Keratinocyte (primary cell): ENCODE results near the gene TGIF1. TPM values are rescaled to one million over a fixed set of nuclear protein-coding genes. Genes with fewer than 3 reads are reported as not detected.
"Not testable (repeated sequence)": the region's sequence is repeated elsewhere in the genome, so short reads cannot be mapped to it uniquely, and the experiment has no call there.

Experiments used
- DNase-seq: peaks from one replicate; pipeline ENCODE4 v3.0.0-alpha.2; 2011; ENCODE audit warnings: low read depth, missing footprints, low spot score
- FAIRE-seq: peaks from 2 replicates; lab custom pipeline; 2011; peaks lifted over from hg19 to GRCh38; lab: Jason Lieb, UNC
- H2AFZ ChIP-seq: 2 replicates; pipeline ENCODE4 v1.6.0; 2012; ENCODE audit warnings: low read length, control low read depth, inconsistent platforms; ENCODE audit not compliant: control insufficient read depth
- H3K27ac ChIP-seq: 2 replicates; pipeline ENCODE4 v1.5.1; 2011; ENCODE audit warnings: low read length; ENCODE audit not compliant: control insufficient read depth, insufficient read depth
- H3K27me3 ChIP-seq: 3 replicates; pipeline ENCODE4 v1.6.0; 2011; ENCODE audit warnings: low read length; ENCODE audit not compliant: control insufficient read depth, insufficient read depth; ENCODE audit errors: extremely low read depth
- H3K36me3 ChIP-seq, 2 experiments: 2 replicates in 1 of 2; 3 replicates in 1 of 2; pipeline ENCODE4 v1.5.1; 2011; ENCODE audit warnings: low read length in 2 of 2, mild to moderate bottlenecking in 1 of 2; ENCODE audit not compliant: control insufficient read depth in 2 of 2, insufficient read depth in 2 of 2; ENCODE audit errors: extremely low read depth in 1 of 2
- H3K4me1 ChIP-seq: 3 replicates; pipeline ENCODE4 v1.5.1; 2011; ENCODE audit warnings: low read length; ENCODE audit not compliant: control insufficient read depth, insufficient read depth; ENCODE audit errors: extremely low read depth
- H3K4me2 ChIP-seq: 3 replicates; pipeline ENCODE4 v1.6.0; 2011; ENCODE audit warnings: low read depth, low read length; ENCODE audit not compliant: control insufficient read depth, insufficient read depth; ENCODE audit errors: extremely low read depth
- H3K4me3 ChIP-seq, 3 experiments: fragments of 200-600 bp in 1 of 3; sonication (generic) in 1 of 3; 2 replicates in 2 of 3; 3 replicates in 1 of 3; pipeline ENCODE4 v1.5.1; 2011 to 2016; ENCODE audit warnings: low read length in 3 of 3, mild to moderate bottlenecking in 3 of 3, control low read depth in 2 of 3, inconsistent platforms in 1 of 3, low read depth in 1 of 3, mixed read lengths in 1 of 3, mixed run types in 1 of 3, moderate library complexity in 1 of 3; ENCODE audit not compliant: control insufficient read depth in 2 of 3, insufficient read depth in 2 of 3; ENCODE audit errors: extremely low read depth in 1 of 3
- H3K79me2 ChIP-seq: 2 replicates; pipeline ENCODE4 v1.6.0; 2012; ENCODE audit warnings: low read length; ENCODE audit not compliant: control insufficient read depth, insufficient read depth
- H3K9ac ChIP-seq: 3 replicates; pipeline ENCODE4 v1.6.0; 2011; ENCODE audit warnings: low read length; ENCODE audit not compliant: control insufficient read depth, insufficient read depth; ENCODE audit errors: extremely low read depth
- H3K9me1 ChIP-seq: 3 replicates; pipeline ENCODE4 v1.6.0; 2011; ENCODE audit warnings: low read length; ENCODE audit not compliant: control insufficient read depth, insufficient read depth; ENCODE audit errors: extremely low read depth
- H3K9me3 ChIP-seq: 2 replicates; pipeline ENCODE4 v1.5.1; 2012; ENCODE audit warnings: low read depth, low read length; ENCODE audit not compliant: control insufficient read depth
- H4K20me1 ChIP-seq: 3 replicates; pipeline ENCODE4 v1.6.0; 2011; ENCODE audit warnings: low read length; ENCODE audit not compliant: control insufficient read depth, insufficient read depth; ENCODE audit errors: extremely low read depth
- EZH2 ChIP-seq: IDR thresholded peaks from one replicate; pipeline ENCODE4 v1.6.1; 2012; ENCODE audit warnings: inconsistent platforms, mild to moderate bottlenecking, low read length, moderate library complexity
- dilution Hi-C: fragments of 300-500 bp; cut with MboI; formaldehyde crosslinking; loops from one replicate; pipeline ENCODE4 v1.7.0; 2020; ENCODE audit warnings: low sequenced_read_pairs; ENCODE audit not compliant: extremely low pct_ligation_motif_present
- polyA plus RNA-seq, 5 experiments: library from polyadenylated mRNA; depleted of rRNA in 3 of 5; stranded (reverse) in 3 of 5; stranded (forward) in 1 of 5; unstranded in 1 of 5; fragments of >200 nt; gene quantifications; 1 replicate in 1 of 5; 2 replicates in 3 of 5; 3 replicates in 1 of 5; pipeline versions ENCODE4 v1.2.1 to v1.2.3, GENCODE V29; 2011 to 2012; ENCODE audit warnings: missing spikeins in 2 of 5, low read depth in 1 of 5, low replicate concordance in 1 of 5
- TF ChIP-seq, protein P1 (sequence below), 3 experiments: IDR thresholded peaks in 1 of 3; conservative IDR thresholded peaks in 1 of 3; optimal IDR thresholded peaks in 1 of 3; 2 replicates in 2 of 3; 3 replicates in 1 of 3; pipeline versions ENCODE3 to v1.5.1; 2011; ENCODE audit warnings: low read length in 3 of 3, mild to moderate bottlenecking in 3 of 3, moderate library complexity in 2 of 3, control low read depth in 1 of 3, inconsistent platforms in 1 of 3; ENCODE audit not compliant: insufficient read depth in 2 of 3; ENCODE audit errors: extremely low read depth in 1 of 3

TGIF1 gene
- polyA plus RNA-seq, 1 donor (not counting 4 experiments of a cell fraction or from before 2014, with no cell fraction given) = 115 TPM

GRCh38 chr18:3409811-3410210 is 40.2 kb upstream of the TGIF1 start:
- Histone ChIP-seq H3K36me3 (no peaks in the 10 kb centered on the region), H4K20me1 (no peaks in the 10 kb centered on the region), H3K9me1 (no peaks in the 10 kb centered on the region), H3K27ac (no peak overlapping the region), H2AFZ (no peak overlapping the region), H3K9ac (no peak overlapping the region), H3K4me1 (peaks cover 21% of the 10 kb centered on the region), H3K4me2 (no peak overlapping the region), H3K9me3 (no peaks in the 10 kb centered on the region), H3K4me3 (no peak overlapping the region), H3K27me3 (no peaks in the 10 kb centered on the region), H3K79me2 (no peaks in the 10 kb centered on the region)
- DNase-seq (no peak), FAIRE-seq (no peak)
- TF ChIP-seq, protein P1, sequence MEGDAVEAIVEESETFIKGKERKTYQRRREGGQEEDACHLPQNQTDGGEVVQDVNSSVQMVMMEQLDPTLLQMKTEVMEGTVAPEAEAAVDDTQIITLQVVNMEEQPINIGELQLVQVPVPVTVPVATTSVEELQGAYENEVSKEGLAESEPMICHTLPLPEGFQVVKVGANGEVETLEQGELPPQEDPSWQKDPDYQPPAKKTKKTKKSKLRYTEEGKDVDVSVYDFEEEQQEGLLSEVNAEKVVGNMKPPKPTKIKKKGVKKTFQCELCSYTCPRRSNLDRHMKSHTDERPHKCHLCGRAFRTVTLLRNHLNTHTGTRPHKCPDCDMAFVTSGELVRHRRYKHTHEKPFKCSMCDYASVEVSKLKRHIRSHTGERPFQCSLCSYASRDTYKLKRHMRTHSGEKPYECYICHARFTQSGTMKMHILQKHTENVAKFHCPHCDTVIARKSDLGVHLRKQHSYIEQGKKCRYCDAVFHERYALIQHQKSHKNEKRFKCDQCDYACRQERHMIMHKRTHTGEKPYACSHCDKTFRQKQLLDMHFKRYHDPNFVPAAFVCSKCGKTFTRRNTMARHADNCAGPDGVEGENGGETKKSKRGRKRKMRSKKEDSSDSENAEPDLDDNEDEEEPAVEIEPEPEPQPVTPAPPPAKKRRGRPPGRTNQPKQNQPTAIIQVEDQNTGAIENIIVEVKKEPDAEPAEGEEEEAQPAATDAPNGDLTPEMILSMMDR (optimal IDR thresholded peaks at IDR 0.05 in 1 of 3, IDR thresholded peaks at IDR 0.05 in 1 of 3, conservative IDR thresholded peaks at IDR 0.05 in 1 of 3; ENCODE audit: extremely low read depth in 1 of 3, insufficient read depth in 2 of 3, low read length in 3 of 3) = no peak
- dilution Hi-C loops = no loop called here

- TF ChIP-seq, protein P1 (optimal IDR thresholded peaks at IDR 0.05 in 1 of 3, IDR thresholded peaks at IDR 0.05 in 1 of 3, conservative IDR thresholded peaks at IDR 0.05 in 1 of 3; ENCODE audit: extremely low read depth in 1 of 3, insufficient read depth in 2 of 3, low read length in 3 of 3) = no peak
- no peak for TF ChIP-seq EZH2
- H3K27ac ChIP-seq = no peak overlapping the region
- DNase-seq (no peak), FAIRE-seq (no peak)
- H3K9ac ChIP-seq = no peak overlapping the region
- H3K4me3 ChIP-seq = no peak overlapping the region
- no peak overlapping the region for H3K4me2 ChIP-seq
- H3K9me3 ChIP-seq = no peaks in the 10 kb centered on the region
- peaks cover 21% of the 10 kb centered on the region for H3K4me1 ChIP-seq
- no peaks in the 10 kb centered on the region for H4K20me1 ChIP-seq
- no peaks in the 10 kb centered on the region for H3K36me3 ChIP-seq
- H2AFZ ChIP-seq = no peak overlapping the region
- dilution Hi-C loops = no loop called here
- H3K9me1 ChIP-seq = no peaks in the 10 kb centered on the region
- H3K79me2 ChIP-seq = no peaks in the 10 kb centered on the region
- no peaks in the 10 kb centered on the region for H3K27me3 ChIP-seq
Observed at GRCh38 chr18:3410273-3410672, 39.7 kb upstream of the TGIF1 start.

- H3K4me1 ChIP-seq = peaks cover 21% of the 10 kb centered on the region
- H4K20me1 ChIP-seq, H3K4me2 ChIP-seq, DNase-seq, dilution Hi-C loops, H3K27me3 ChIP-seq, H3K79me2 ChIP-seq, H3K4me3 ChIP-seq, H3K9me3 ChIP-seq, H3K36me3 ChIP-seq, H3K27ac ChIP-seq, H2AFZ ChIP-seq, H3K9me1 ChIP-seq, H3K9ac ChIP-seq: not testable (repeated sequence)
- FAIRE-seq = peak; percentile 57
Observed at GRCh38 chr18:3410876-3411275, 39.1 kb upstream of the TGIF1 start.
